ENCODE data around the gene CFAP57.
"Not testable (repeated sequence)": the region's sequence is repeated elsewhere in the genome, so short reads cannot be mapped to it uniquely, and the experiment has no call there.

The CFAP57 gene
- total RNA-seq = 0 to 0.04 (median 0) reads per million in 3 experiments

DNA sequence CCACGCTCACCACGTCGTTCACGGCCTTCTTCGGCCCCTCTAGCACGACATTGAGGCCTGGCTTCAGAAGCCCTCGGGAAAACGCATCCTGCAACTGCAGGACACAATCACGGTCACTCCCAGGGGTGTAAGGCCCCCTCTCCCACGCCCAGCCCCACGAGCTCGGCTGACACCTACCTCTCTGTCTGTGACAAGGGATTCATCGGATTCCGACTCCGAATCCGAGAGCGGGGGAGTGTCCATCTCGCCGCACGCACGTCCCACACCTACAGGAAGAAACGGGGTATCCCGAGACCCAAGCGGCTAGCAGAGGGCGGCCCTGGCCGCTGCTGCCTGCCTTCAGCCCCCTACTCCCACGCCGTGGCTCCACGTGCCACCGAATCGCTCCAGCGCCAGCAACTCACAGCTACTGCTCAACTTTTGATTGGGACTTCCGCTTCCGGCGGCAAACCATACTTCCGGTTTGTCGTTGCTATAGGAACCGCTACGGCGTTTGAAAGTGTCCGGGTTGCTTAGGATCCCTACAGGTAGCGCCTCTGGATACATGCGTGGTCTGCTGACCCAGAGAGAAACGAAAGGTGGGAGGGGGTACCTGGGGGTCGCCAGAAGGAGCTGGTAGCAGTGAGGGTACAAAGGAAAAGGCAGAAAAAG is at the start of gene CFAP57, which contains the start of gene EBNA1BP2:
Gene CFAP57 (plus strand): TSS at position 455 of the 651 bp plus-strand sequence. CDS start 424 bp downstream, outside the sequence.
Gene EBNA1BP2 (minus strand): TSS at position 415 of the 651 bp plus-strand sequence. CDS start 172 bp downstream, at position 243.
- peak; percentile 92 for DNase-seq

DNA sequence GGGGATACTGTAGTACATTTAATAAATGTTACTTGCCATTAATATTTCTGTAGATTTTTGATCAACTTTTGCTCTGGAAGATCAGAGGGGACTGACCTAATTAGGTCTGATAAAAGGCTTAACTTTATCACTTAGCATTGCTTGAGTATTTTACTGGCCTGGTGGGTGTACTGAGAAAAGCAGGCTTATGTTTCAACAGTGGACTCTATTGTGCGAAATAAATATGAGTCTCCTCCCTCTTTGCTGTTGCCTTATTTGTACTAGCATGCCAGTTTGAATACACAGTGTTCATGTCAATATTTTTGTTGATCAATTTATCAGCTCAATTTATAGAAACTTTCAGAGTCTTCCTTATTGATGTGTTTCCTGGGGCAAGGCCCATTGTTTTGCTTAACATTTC is 49.1 kb upstream of the CFAP57 start:
- DNase-seq = no peak

DNA sequence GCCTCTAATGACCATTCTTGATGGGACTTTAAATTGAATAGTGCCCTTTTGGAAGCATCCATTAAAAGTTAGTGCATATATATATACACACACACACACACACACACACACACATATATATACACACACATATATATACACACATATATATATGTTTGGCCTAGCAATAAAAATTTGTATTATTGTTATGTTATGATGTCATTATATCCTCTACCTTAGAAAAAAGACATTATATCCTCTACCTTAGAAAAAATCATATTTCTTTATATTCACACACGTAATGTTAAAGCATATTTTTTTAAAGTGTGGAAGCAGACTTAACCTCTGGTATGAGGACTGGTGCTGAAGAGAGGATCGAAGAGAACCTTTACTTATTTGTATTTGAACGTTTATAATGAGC is 43.3 kb upstream of the CFAP57 start:
- DNase-seq = no peak

DNA sequence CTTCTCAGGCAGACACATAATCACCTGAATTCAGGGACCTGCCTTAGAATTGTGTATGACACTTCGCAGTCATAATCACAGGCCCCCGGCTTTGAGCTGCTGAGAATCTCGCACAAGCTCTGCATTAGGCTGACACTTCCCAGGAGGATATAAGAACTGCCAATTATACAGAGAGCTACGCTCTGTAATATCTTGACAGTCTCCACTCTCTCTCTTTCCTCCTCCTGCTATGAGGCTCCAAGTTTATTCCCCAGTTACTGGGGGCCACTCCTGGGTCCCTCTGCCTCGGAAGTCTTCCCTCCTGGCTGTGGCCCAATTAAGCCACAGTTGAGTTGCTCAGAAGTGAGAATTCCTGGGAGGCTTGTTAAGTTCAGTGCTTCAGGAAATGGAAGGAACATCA is 42.7 kb upstream of the CFAP57 start:
- DNase-seq = no peak

DNA sequence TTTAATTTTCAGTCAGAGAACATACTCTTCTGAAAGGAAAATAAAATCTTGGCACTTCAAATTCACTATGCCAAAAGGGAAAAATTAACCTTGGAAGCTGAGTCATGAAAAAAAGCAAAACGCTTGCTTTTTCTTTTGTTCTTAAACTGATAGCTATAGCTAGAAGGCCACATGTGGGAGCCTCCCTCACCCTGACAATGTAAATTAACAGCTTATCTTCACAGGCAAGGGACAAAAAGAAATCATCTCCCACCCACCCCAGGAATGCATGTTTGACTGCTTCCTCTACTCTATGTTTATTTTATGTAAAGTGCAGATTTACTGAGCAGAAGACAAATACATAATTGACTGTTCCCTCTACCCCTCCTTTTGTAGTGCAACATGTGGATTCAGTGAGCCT is 38.1 kb upstream of the CFAP57 start:
- DNase-seq = no peak

DNA sequence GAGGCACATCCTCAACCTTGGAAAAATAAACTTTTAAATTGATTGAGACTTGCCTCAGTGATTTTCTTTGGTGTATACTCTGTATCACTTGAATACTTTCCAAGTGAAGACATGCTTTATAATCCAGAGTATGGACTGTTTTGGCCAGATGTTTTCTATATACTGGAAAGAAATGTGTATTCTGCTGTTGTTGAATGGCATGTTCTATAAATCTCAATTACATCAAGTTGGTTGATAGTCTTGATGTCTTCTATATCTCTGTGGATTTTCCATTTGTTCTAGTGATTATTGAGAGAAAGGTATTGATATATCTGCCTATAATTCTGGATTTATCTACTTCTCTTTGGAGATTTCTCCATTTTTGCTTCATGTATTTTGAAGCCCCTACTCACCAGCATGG is 37.5 kb upstream of the CFAP57 start:
- DNase-seq = no peak

DNA sequence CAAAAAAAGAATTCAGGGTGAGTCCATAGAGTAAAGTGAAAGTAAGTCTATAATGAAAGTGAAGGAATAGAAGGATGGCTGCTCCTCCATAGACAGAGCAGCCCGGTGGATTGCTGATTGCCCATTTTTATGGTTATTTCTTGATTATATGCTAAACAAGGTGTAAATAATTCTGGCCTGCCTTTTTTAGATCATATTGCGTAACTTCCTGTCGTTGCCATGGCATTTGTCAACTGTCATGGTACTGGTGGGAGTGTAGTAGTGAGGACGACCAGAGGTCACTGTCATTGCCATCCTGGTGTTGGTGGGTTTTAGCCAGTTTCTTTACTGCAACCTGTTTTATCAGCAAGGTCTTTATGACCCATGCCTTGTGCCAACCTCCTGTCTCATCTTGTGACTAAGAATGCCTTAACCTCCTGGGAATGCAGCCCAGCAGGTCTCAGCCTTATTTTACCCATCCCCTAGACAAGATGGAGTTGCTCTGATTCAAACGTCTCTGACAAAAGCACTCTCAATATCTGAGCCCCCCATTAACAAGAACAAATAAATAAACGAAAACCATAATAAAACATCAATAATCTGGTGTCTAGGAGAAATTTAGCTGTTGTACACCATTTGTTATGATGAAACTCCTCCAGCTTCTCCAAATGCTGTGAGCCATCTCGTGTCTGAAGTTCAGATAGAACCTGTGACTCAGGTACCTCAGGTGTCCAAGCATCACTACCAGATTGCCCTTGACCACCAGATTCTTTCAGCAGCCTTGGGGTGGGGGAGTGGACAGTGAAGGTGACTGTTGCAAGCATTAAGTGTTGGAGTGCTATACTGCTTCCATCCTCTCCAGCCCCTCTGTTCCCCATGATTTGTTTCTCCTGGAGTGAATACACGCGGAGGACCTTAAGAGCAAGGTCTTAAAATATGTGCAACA is 36.0 kb upstream of the CFAP57 start:
- no peak for DNase-seq

DNA sequence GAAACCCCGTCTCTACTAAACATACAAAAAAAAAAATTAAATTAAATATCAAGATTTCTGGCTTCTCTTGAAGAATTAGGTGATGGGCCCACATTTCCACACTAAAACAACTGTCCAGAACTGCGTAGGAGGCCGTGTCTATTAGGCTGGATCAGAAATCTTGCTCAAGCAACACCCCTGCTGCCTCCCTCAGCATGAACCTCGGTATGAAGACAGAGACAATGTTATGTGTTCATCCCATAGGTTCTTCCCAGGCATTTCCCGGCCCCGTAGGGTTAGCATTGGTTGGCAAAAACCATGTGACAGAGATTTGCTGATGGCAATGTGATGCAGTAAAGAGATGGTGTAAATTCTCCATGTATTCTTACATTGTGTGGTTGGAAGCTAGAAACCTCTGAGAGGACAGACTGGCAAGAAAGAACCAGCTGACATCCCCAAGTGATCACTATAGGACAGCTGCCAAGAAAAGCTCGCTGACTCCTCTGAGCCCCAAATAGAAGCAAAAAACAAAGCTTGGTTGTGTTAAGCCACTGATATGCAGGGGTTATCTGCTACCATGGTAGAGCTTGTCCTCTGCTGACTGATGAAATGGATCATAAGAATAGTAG is 34.6 kb upstream of the CFAP57 start:
- DNase-seq = no peak

DNA sequence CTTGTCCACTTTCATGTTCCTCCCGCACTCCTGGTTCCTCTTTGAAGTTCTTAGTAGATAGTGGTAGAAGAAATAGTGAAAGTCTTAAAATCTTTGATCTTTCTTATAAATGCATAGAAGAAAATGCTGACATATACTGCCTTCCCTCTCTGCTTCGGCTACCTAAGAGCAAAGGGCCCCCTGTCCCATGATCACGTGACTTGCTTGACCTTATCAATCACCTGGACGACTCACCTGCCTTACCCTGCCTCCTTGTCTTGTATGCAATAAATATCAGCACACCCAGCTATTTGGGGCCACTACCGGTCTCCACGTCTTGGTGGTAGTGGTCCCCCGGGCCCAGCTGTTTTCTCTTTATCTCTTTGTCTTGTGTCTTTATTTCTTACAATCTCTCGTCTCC is 32.8 kb upstream of the CFAP57 start:
- not testable (repeated sequence) for DNase-seq

DNA sequence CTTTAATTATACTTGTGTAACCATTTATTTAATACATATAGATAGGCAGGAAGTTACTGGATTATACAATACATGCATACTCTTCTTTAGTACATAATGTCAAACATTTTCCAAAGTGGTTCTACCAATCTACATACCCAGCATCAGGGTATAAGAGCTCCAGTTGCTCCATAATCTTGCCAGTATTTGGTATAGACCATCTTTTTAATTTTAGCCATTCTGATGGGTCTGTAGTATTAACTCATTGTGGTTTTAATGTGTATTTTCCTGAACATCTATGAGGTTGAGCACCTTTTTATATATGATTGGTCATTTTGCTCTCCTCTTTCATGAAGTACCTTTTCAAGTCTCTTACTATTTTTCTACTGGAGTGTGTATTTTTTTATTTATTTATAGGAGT is 32.1 kb upstream of the CFAP57 start:
- no peak for DNase-seq

DNA sequence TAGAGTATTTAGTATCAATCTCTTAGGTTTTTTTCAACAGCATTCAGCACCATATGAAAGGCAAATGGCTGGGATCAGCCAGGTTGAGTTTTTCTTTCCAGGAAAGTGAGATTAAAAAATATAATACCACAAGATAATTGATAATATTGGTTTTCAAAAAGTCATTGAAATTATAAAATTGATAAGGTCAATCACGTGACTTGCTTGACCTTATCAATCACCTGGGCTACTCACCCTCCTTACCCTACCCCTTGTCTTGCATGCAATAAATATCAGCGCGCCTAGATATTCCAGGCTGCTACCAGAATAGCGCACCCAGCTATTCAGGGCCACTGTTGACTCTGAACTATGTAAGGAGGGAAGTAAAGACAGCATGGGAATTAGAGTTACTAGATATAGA is 31.5 kb upstream of the CFAP57 start:
- no peak for DNase-seq

DNA sequence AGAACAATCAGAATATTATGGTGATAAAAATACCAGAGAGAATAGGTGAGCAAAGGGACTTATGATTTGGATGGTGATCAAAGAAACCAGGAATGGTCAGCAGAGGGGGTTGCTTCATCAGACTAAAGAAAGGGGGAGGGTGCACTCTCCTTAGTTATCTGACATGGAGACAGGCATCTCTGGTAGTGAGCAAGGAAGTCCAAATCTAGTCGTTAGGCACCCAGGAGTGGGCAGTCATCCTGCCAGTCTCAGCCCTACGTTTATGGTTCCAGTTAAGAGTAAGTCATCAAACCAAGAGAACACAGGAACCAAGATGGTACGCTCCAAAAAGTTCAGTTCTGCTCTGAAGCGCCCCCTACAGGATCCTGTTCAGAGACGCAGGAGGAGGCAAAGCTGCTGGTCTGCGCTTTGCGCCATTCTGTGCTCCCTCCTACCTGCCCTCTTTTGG is 28.7 kb upstream of the CFAP57 start:
- DNase-seq = no peak

DNA sequence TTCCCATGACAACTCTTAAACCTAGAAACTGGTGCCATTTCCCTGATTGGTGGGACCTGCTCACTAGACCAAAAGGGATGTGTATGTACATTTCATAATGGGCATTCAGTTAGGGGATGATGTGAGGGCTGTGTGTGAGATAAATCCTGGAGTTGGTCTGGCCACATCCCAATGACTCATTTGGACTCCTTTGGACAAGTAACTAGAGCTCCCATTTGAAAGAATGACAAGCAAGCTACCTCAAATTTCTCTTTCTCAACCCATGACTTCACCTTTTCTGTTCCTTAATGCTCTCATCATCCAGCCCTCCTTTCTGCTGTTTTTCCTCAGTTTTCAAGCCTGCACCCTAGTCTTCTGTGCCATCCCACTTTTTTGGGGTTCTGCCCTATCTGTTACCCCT is 27.9 kb upstream of the CFAP57 start:
- DNase-seq = no peak

DNA sequence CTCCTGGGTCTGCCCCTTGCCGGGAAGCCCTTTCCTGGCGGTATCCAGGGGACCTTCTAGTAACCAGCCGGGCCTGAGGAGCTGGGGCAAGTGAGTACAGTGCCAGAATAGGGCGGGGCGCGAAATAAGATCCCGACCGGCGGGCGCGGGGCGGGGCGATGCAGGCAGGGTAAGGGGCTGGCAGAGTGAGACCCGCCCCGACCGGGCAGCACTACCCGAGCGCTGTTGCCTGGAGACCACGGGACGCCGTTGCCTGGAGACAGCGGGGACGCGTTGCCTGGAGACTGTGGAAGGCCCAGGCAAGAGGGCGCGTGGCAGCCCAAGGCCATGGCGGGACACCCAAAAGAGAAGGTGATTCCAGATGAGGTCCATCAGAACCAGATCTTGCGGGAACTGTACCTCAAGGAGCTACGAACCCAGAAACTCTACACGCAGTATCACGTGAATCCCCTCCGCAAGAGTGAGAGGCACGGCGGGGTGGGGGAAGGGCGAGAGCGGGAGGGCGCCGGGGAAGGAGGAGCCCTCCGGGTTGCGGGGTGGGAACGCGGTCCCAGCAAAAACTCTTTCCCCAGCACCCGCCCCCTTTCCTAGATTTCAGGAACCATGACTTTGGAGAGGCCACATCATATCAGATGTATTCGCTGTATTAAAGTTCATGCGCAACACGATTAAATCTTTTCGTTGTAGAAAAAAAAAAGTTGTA is 24.4 kb upstream of the CFAP57 start:
- no peak for DNase-seq

DNA sequence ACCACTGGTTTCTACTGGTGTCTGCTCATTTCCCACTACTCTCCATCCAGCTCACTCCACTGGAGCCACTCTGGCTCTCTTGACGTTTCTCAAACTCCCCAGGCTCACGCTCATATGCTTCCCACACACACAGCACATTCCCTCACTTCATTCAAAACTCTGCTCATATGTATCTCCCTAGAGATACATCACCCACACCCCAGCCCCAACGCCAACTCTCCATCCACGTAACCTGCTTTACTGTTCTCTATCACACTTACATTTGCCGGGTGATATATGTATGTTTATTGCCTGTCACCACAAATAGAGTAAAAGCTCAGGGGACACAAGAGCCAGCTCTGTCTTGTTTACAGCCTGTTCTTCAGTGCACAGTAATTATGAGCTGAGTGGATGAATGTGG is 22.2 kb upstream of the CFAP57 start:
- DNase-seq = no peak

DNA sequence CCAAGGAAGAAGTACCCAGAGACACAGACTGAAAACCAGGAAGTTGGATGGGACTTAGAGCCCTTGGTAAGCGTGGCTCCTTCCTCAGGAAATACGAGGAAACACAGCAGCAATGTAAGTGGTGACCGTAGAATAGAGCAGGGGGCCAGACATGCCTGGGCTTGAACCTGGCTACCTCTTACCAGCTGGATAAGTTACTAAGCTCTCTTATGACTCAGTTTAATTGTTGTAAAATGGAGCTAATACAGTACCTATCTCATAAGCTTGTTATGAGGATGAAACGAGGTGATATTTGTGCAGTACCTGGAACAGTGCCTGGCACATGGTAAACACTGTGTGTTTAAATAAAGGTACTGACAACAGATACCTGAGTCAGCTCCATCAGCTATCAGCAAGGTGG is 19.3 kb upstream of the CFAP57 start:
- no peak for DNase-seq

DNA sequence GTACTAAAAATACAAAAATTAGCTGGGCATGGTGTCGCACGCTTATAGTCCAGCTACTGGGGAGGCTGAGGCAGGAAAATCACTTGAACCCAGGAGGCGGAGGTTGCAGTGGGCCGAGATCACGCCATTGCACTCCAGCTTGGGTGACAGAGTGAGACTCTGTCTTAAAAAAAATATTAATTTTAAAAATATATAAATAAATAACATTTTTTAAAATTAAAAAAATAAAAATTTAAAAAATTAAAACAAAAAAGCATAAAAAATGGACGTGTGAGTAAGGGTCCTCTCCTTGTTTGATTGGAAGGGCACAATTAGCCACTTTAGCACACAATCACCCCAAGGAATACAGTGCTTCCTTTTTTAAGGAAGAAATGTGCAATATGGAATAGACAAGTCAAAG is 18.7 kb upstream of the CFAP57 start:
- no peak for DNase-seq

DNA sequence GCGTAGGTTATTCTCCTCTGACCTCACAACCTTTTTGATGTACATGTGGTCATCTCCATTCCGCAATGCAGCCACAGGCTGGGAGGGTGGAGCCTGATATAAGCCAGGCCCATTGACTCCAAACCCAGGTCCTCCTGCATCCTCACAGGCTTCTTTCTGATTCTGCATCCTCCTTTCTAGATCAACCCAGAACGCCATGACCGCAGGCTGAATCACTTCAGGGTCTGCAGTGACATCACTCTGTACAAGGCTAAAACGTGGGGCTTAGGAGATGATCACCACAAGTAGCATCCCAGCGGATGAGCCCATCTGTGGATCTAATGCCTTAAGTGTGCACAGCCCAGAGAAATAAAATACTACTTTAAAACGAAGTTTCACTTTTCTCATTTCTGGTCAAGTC is 16.1 kb upstream of the CFAP57 start:
- no peak for DNase-seq

DNA sequence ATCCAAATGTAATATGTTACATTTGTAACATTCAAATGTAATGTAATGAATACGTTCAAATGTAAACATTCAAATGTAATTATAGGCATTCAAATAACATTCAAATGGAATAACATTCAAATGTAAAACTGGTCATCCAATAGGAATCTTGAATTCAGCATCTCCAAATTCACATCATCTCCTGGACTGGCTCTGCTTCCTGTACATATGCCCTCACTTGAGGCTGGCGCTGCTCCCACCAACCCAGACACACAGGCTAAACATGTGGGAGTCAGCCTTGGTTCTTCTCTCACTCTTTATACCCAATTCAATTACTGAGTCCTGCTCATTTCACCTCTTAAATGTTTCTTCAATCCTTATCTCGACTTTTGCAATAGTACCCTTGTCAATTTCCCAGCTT is 7.0 kb upstream of the CFAP57 start:
- DNase-seq = no peak

DNA sequence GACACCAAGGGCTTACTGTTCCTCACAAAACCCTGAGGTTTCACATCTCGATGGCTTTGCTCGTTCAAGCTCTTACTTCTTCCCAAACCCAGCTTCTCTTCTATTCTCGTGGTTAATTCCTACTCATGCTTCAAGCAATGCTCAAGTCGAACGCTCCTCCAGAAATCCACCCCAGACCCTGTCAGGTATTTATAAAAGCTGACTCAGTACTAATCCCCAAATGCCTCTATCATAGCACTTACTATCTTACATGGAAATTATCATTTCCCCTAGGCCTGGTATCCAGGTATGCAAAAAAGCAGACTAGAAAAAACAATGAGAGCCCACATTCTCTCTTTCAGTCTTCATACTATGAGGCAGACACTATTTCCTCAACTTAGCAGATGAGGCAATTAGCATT is 6.4 kb upstream of the CFAP57 start:
- DNase-seq = no peak

DNA sequence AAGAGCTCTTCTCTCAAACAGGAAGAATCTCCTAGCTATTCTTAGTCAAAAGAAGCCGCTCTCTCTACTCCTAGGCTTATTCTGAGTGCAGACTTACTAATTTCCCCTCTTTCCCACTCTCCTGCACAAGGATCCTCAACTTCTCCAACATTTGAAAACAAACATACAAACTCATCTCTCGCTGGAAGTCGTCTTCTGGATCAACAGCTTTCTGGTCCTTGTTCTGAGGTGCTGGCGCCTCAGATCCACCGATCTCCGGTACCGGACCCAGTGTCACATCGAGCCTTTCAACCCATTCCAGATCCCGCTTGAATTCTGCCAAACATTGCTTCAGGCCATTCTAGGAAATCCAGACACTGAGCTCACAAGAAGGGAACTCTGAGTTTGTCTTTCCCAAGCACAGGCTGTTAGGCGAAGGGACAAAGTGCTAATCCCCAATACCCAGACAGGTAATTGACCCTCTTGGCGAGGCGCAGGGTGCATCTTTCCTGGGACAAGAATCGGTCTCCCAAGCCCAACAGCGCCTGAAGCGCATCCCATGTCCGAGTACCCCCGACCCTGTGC is 736 bp upstream of the CFAP57 start:
- no peak for DNase-seq

DNA sequence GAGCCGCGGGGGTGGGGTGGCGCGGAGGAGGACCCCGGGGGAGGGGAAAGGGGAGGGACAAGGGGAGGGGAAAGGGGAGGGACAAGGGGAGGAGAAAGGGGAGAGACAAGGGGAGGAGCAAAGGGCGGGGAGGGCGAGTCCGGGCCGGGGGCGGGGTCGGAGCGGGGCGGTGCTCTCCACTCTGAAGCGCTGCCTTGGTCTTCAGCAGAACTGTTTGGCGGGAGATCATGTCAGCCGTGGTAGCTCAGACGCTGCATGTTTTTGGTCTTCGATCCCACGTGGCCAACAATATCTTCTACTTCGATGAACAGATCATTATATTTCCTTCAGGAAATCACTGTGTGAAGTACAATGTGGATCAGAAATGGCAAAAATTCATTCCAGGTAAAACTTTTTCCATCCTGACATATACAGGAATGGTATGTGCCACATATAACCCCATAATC is 420 bp downstream of the CFAP57 start:
- no peak for DNase-seq

DNA sequence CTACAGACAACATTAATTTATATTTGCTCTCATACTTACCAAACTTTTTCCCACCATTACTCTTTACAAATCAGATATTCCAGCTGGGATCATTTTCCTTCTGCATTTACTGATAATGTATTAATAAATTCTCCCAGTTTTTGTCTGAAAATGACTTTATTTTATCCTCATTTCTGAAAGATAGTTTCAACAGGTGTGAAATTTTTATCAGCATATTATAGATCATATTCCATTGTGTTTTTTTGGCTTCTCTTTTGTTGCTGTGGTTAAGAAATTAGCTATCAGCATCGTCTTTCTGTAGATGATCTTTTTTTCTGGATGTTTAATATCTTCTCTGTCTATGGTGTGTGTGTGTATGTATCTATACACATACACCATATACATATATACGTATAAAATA is 2.7 kb downstream of the CFAP57 start:
- no peak for DNase-seq
